T-helper 2 cell (primary cell): ENCODE measurements around the gene ABCA9.
"Not testable (repeated sequence)": the region's sequence is repeated elsewhere in the genome, so short reads cannot be mapped to it uniquely, and the experiment has no call there.

Experiments used
- DNase-seq, 5 experiments: peaks; one replicate each; pipeline versions ENCODE4 v3.0.0 to v3.0.0-alpha.2; 2012 to 2022
- total RNA-seq, 2 donors: gene quantifications; one replicate each; lab custom pipeline; 2026; lab: John Stamatoyannopoulos, UW

The ABCA9 gene, protein sequence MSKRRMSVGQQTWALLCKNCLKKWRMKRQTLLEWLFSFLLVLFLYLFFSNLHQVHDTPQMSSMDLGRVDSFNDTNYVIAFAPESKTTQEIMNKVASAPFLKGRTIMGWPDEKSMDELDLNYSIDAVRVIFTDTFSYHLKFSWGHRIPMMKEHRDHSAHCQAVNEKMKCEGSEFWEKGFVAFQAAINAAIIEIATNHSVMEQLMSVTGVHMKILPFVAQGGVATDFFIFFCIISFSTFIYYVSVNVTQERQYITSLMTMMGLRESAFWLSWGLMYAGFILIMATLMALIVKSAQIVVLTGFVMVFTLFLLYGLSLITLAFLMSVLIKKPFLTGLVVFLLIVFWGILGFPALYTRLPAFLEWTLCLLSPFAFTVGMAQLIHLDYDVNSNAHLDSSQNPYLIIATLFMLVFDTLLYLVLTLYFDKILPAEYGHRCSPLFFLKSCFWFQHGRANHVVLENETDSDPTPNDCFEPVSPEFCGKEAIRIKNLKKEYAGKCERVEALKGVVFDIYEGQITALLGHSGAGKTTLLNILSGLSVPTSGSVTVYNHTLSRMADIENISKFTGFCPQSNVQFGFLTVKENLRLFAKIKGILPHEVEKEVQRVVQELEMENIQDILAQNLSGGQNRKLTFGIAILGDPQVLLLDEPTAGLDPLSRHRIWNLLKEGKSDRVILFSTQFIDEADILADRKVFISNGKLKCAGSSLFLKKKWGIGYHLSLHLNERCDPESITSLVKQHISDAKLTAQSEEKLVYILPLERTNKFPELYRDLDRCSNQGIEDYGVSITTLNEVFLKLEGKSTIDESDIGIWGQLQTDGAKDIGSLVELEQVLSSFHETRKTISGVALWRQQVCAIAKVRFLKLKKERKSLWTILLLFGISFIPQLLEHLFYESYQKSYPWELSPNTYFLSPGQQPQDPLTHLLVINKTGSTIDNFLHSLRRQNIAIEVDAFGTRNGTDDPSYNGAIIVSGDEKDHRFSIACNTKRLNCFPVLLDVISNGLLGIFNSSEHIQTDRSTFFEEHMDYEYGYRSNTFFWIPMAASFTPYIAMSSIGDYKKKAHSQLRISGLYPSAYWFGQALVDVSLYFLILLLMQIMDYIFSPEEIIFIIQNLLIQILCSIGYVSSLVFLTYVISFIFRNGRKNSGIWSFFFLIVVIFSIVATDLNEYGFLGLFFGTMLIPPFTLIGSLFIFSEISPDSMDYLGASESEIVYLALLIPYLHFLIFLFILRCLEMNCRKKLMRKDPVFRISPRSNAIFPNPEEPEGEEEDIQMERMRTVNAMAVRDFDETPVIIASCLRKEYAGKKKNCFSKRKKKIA (N-terminal part only)
- total RNA-seq: 0 to 0.20 reads per million in 2 donors

DNA sequence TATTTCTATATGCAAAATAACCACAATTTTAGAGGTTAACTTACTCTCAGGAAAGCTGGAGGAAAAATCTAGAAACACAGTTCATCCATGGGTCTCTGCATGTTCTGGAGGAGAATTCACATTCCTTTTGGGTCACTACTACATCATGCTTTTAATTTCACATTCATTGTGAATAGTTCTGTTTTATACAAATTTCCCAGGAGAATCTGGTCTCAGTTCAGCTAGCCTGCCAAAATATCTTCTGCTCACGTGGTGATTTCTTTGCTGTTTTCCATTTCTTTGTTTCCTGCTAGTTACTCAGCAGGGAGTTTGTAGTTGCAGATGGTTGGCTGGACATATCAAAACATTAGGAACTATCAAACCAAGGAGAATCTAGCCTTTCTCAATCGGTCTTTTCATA, at the start of gene ABCA9:
Gene ABCA9 (minus strand): TSS at position 106 of the 400 bp plus-strand sequence. CDS start 9,801 bp downstream, outside the sequence.
- DNase-seq: no peak

DNA sequence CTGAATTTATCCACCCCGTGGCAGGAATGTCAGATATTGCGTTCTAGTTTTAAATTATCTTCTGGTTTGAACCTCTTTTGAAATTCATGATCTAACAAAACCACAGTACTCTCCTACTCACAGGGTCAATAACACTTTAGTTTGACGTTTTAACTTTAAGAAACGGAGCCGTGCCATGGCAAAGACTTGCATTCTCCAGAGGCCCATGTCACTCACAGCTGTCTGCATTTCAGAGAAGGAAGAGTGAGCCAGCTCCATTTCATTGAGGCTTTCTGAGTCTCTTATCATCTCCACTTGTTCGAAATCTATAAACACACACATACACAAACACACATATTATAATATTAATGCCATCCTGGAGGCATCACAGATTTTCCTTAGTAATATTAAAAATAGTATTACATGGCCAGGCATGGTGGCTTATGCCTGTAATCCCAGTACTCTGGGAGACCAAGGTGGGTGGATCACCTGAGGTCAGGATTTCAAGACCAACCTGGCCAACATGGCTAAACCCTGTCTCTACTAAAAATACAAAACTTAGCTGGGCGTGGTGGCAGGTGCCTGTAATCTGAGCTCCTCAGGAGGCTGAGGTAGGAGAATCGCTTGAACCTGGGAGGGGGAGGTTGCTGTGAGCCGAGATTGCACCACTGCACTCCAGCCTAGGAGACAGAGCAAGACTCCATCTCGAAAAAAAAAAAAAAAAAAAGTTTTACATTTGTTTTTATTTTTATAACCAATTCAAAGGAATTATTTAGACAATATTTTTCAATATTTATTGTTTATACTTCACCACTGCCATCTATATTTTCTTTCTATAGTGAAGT, 45.4 kb upstream of the ABCA9 start:
- DNase-seq: no peak

DNA sequence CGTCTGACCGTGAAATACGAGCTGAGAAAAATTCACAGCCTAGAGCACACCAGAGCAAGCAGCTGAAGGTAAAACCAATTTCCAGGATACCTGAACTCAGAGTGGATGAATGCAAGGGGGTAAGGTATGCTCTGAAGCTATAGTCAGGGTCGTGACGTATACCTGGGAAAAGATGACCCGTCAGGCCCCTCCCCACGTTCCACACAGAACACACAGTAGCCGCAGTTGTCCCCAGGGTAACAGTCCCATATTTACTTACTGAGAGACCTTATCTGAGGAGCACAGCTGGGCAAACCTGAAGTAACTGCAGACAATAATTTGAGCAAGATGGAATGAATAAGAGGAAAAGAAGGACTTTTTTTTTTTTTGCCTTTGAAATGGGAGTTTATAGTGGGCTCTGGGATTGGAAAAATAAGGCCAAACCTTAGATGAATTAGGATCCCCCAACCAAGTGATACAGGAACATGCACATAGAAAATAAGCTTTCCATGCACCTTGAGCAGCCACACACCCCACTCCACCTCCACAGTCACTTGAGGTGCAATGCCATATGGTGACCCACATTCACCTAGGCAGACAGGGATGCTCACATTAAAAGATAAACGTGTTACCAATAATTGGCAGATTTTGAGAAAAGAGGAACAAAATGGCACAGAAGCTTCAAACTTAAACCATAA, 43.0 kb upstream of the ABCA9 start:
- no peak for DNase-seq

DNA sequence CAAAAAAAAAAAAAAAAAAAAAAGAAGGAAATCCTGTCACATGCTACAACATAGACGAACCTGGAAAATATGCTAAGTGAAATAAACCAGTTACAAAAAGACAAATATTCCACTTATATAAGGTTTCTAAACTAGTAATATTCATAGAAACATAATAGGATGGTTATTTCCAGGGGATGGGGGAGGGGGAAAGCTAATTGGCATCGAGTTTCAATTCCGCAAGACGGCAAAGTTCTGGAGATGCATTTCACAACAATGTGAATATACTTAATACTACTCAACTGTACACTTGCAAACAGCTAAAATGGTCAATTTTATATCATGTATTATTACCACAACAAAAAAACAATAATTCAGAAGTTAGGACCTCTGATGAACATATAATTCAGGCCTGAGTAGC, 37.9 kb upstream of the ABCA9 start:
- no peak for DNase-seq

DNA sequence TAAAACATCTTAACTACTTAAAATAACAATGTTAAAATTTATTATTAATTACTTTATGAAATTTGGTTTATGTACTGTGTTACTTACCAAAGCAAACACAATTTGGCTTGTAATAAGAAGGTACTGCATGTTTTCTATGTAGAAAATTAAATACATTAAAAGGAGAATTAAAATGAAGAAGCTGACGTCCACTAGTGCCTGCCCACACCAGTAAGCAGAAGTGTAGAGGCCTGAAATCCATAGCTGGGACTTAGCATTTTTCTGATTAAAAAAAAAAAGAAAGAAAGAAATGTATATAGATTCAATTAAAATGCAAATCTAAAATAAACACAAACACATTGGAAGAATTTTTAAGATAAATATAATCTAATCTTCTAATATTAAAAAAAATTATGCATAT, 35.8 kb upstream of the ABCA9 start:
- DNase-seq: no peak

DNA sequence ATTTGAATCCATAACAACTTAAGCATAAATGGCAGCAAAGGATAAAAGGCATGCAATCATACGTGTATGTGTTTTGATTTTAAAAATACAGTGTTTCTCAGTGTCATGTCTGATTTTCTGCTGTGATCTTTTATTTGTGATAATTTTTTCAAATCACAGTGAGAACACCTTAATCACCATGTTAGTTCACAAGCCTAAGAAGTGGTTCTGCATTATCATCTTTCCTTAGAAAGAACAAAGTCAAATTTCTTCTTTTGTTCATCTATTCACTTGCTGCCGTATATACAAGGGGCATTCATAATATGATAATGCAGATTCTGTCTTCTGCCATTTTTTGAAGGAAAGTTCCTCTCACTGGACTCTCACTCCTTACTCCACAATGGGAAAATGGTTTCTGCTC, 33.3 kb upstream of the ABCA9 start:
- no peak for DNase-seq

DNA sequence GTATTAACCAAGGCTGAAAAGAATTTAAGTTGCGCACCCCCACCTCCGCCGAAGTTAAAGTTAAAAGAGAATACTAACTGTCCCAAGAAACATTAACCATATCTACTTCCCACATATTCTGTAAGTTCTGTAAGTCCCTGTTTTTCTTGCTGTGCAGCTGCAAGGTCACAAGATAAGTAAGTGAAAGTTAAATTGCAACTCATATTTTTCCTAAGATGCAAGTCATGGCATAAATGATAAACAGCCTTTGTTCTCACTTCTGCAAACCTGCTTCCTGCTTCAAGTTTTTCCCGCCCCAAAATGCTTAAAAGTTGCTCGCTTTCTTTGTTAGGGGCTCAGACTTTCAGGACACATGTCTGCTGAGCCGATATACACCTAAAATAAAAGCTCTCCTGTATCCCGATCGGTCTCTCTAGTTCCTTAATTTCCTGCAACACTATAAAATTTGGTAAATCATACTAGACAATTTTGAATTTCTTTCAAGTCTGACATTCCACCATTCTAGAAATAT, 32.6 kb upstream of the ABCA9 start:
- no peak for DNase-seq

DNA sequence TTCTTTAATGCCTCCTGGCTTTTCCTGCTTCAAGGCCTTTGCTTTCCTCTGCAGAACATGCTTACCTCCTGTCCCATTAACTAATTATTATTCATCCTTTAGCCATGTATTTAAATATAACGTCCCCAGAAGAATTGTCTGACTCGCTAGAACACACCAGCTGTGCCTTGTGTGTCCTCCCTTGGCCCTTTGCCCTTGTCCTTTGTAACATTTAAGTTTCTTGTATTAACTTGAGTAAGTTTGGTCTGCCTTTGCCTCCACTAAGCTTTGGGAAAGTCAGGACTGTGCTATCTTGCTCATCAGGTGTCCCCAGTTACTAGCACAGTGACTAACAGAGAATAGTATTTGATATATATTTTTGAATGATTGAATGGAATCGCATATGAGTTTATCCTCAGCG, 29.6 kb upstream of the ABCA9 start:
- DNase-seq: no peak

DNA sequence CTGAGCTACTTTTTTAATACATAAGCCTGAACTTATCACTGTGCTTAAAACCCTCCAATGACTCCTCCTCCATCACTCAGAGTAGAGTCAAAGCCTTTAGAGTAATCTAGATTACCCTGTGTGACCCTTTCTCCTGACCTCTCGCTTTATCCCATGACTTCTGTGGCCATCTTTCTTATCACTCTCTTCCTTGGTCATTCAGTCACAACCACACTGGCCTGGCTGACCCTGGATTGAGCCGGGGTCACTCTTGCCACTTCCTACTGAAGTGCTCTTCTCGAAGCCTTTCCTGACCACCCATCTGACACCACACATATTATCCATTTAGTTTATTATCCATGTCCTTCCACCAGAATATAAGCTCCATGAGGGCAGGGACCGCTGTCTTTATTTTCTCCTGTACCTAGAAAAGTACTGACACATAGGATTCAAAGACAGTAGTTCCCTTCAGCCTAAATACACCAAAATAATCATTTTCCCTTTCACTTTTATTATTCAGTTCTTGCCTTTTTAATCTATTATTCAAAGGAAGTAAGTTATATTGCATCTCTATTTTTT, 28.0 kb upstream of the ABCA9 start:
- DNase-seq: no peak

DNA sequence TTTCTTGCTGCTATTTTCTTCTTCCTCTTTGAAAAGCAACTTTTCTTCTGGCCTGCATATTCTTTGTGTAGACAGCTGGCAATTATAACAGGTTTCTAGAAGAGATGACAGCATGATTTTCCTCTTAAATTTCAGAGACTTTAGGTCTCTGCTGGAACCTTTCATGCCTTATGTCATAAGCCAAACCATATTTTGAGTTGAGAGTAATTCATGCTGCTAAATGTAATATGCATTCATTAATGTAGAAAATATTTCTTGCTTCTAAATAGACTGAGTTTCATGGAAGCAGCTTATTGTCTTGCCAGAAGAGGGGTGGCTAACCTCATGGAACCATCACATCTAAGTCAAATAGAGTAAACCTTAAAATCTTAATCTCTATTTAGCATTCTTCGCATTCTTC, 25.9 kb upstream of the ABCA9 start:
- no peak for DNase-seq

DNA sequence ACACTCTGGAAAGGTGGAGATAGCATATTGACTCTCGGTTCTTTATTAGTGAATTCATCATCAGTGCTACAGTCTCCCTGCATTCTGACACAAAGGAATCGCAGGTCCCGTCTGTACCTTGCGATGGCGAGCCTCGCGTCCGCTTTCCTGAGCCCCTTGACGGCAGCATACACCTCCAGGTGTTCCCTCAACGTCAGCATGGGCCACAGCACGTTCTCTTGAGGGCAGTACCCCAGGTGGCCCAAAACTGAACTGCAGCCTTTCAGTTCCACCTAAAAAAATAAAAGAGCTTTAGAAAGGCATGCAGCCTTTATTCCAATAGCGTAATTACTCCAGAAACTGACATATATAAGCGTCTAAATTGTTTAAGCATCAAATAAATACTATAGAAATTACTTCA, 24.2 kb upstream of the ABCA9 start:
- DNase-seq: no peak

DNA sequence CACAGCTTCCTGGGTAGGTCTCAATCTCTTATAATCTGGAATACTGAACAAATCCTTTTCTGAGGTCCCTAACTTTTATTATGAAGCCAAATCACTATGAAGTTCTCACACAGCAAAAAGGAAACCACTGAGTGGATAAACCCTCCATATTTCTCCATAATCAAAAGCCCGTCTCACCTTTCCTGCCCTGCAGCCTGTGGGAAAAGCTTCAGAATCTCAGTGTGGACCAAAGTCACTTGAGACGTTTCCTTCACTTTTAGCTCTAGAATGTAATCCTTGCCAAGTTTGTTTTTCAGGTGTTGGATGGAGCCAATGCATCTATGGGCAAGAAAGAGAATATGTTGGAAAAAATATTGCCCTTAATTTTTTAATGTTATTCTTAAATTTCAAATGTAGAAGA, 22.0 kb upstream of the ABCA9 start:
- DNase-seq: no peak

DNA sequence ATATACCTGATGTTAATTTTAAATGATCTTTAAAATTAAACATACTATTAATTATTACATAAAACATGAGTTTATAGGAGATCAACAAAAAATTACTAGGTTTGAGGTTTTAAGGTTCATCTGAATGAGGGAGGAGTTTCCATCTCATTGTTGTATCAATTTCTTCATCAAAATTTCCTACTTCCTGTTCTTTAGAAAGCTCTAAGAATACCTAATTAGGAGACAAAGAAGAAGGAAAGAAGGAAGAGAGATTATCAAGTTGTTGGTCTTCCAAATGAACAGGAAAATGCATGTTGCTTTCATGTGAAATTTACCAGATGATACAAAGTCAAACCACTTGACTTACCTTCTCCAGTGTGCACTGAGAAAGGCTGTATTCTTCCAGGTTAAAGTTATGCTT, 18.1 kb upstream of the ABCA9 start:
- no peak for DNase-seq

DNA sequence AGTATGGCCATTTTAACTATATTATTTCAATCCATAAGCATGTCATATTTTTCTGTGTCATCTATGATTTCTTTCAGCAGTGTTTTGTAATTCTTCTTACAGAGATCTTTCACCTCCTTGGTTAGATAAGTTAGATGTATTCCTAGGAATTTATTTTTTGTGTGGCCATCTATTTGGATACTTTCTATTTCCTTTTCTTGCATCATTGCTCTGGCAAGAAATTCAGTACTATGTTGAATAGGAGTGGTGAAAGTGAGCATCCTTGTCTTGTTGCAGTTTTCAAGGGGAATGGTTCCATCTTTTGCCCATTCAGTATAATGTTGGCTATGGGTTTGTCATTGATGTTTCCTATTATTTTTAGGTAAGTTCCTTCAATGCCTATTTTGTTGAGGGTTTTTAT, 15.1 kb upstream of the ABCA9 start:
- DNase-seq: no peak

DNA sequence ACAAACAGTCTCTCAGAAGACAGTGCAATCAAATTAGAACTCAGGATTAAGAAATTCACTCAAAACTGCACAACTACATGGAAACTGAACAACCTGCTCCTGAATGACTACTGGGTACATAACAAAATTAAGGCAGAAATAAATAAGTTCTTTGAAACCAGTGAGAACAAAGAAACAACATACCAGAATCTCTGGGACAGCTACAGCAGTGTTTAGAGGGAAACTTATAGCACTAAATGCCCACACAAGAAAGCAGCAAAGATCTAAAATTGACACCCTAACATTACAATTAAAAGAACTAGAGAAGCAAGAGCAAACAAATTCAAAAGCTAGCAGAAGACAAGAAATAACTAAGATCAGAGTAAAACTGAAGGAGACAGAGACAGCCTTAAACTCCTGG, 12.7 kb upstream of the ABCA9 start:
- not testable (repeated sequence) for DNase-seq

DNA sequence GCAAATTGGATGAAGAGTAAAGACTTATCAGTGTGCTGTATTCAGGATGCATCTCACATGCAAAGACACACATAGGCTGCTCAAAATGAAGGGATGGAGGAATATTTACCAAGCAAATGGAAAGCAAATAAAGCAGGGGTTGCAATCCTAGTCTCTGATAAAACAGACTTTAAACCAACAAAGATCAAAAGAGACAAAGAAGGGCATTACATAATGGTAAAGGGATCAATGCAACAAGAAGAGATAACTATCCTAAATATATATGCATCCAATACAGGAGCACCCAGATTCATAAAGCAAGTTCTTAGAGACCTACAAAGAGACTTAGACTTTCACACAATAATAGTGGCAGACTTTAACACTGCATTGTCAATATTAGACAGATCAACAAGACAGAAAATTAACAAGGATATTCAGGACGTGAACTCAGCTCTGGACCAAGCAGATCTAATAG, 12.1 kb upstream of the ABCA9 start:
- not testable (repeated sequence) for DNase-seq

DNA sequence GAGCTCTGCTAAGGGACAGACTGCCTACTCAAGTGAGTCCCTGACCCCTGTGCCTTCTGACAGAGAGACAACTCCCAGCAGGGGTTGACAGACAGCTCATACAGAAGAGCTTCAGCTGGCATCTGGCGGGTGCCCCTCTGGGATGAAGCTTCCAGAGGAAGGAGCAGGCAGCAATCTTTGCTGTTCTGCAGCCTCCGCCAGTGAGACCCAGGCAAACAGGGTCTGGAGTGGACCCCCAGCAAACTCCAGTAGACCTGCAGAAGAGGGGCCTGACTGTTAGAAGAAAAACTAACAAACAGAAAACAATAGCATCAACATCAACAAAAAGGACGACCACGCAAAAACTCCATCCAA, 10.5 kb upstream of the ABCA9 start:
- not testable (repeated sequence) for DNase-seq

DNA sequence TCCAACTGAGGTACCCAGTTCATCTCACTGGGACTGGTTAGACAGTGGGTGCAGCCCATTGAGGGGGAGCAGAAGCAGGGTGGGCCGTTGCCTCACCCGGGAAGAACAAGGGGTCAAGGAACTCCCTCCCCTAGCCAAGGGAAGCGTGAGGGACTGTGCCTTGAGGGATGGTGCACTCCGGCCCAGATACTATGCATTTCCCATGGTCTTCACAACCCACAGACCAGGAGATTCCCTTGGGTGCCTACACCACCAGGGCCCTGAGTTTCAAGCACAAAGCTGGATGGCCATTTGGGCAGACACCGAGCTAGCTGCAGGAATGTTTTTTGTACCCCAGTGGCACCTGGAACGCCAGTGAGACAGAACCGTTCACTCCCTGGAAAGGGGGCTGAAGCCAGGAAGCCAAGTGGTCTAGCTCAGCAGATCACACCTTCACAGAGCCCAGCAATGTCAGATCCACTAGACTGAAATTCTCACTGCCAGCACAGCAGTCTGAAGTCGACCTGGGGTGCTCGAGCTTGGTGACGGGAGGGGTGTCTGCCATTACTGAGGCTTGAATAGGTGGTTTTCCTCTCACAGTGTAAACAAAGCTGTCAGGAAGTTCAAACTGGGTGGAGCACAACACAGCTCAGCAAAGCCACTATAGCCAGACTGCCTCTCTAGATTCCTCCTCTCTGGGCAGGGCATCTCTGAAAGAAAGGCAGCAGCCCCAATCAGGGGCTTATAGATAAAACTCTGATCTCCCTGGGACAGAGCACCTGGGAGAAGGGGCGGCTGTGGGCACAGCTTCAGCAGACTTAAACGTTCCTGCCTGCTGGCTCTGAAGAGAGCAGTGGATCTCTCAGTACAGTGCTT, 9.9 kb upstream of the ABCA9 start:
- peak in 1 of 5 experiments; percentile 59 for DNase-seq

DNA sequence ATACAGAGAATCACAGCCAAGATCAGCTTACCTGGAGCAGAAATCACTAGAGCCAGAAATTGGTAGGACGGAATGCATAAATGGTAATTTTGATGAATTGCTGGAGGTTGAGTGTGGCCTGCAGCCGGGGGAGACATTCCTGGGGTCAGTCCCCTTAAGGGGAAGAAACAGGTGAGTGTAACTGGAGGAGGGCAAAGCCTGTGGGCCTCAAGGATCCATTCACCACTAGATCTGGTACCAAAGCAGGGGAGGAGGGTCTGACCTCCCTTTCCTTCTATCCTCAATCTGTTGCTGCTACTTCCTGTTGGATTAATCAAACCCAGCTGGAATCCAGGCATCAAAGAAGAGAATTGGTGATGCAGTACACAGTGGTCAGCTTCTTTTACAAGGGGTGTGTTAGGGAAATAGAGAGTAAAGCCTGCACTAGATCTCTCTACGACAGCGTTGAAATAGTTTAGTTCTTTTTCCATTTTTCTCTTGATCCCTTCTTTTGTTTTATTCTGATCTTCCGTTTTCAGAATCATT, 8.6 kb upstream of the ABCA9 start:
- no peak for DNase-seq
